ENCODE measurements around the gene ANKFN1. TPM values are rescaled to one million over a fixed set of nuclear protein-coding genes. Genes with fewer than 3 reads are reported as not detected.

The ANKFN1 gene
- total RNA-seq, 1 experiment from 2014 or later, result not detected

- intact Hi-C loops (cut with micrococcal nuclease; ENCODE audit: unreplicated experiment) (no loop called here), in situ Hi-C loops (cut with HindIII; ENCODE audit: low pct_unique_long_range_greater_than_20kb, low sequenced_read_pairs) (no loop called here)
- TF ChIP-seq REST (IDR thresholded peaks at IDR 0.05; ENCODE audit: insufficient read depth in 1 of 2, low read depth in 2 of 2, low read length in 1 of 2) (no peak), SIN3A (IDR thresholded peaks at IDR 0.05; ENCODE audit: borderline replicate concordance, insufficient read depth, low read depth, low read length) (no peak), POLR2AphosphoS5 (IDR thresholded peaks at IDR 0.05; ENCODE audit: low read depth, low read length) (no peak), TCF7L2 (IDR thresholded peaks at IDR 0.05; ENCODE audit: low read depth, low read length) (no peak)
- TF ChIP-seq, protein P1, sequence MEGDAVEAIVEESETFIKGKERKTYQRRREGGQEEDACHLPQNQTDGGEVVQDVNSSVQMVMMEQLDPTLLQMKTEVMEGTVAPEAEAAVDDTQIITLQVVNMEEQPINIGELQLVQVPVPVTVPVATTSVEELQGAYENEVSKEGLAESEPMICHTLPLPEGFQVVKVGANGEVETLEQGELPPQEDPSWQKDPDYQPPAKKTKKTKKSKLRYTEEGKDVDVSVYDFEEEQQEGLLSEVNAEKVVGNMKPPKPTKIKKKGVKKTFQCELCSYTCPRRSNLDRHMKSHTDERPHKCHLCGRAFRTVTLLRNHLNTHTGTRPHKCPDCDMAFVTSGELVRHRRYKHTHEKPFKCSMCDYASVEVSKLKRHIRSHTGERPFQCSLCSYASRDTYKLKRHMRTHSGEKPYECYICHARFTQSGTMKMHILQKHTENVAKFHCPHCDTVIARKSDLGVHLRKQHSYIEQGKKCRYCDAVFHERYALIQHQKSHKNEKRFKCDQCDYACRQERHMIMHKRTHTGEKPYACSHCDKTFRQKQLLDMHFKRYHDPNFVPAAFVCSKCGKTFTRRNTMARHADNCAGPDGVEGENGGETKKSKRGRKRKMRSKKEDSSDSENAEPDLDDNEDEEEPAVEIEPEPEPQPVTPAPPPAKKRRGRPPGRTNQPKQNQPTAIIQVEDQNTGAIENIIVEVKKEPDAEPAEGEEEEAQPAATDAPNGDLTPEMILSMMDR (IDR thresholded peaks at IDR 0.05), result no peak
- Histone ChIP-seq H3K27me3 (ENCODE audit: control insufficient read depth, insufficient read depth, low read length) (no peaks in the 10 kb centered on the region), H3K27ac (ENCODE audit: low read length) (no peak overlapping the region), H3K9me3 (ENCODE audit: control insufficient read depth, insufficient read depth, low read depth, low read length) (no peaks in the 10 kb centered on the region), H3K36me3 (ENCODE audit: control insufficient read depth, insufficient read depth, low read length) (no peaks in the 10 kb centered on the region), H3K4me1 (ENCODE audit: control insufficient read depth, insufficient read depth, low read length) (no peaks in the 10 kb centered on the region), H3K4me3 (ENCODE audit: low read depth in 2 of 2, low read length in 2 of 2) (no peak overlapping the region)
- DNase-seq (ENCODE audit: low read depth, low spot score), result no peak
- ChIA-PET CTCF (no interaction called here), POLR2A (no interaction called here)
- BruUV-seq (replicated peaks), result no TSS peak
- ATAC-seq, result no peak
Measured at GRCh38 chr17:56310782-56311181, 157.5 kb downstream of the ANKFN1 start.

- Histone ChIP-seq H3K36me3 (ENCODE audit: control insufficient read depth, insufficient read depth, low read length) (no peaks in the 10 kb centered on the region), H3K27ac (ENCODE audit: low read length) (no peak overlapping the region), H3K9me3 (ENCODE audit: control insufficient read depth, insufficient read depth, low read depth, low read length) (no peaks in the 10 kb centered on the region), H3K4me1 (ENCODE audit: control insufficient read depth, insufficient read depth, low read length) (no peaks in the 10 kb centered on the region), H3K4me3 (ENCODE audit: low read depth in 2 of 2, low read length in 2 of 2) (no peak overlapping the region), H3K27me3 (ENCODE audit: control insufficient read depth, insufficient read depth, low read length) (no peaks in the 10 kb centered on the region)
- intact Hi-C loops (cut with micrococcal nuclease; ENCODE audit: unreplicated experiment), result no loop called here
- POLR2A ChIA-PET, result no interaction called here
- no TSS peak for BruUV-seq (replicated peaks)
- DNase-seq (ENCODE audit: low read depth, low spot score) (no peak), ATAC-seq (no peak)
- no peak for TF ChIP-seq POLR2AphosphoS5 (IDR thresholded peaks at IDR 0.05; ENCODE audit: low read depth, low read length)
- TF ChIP-seq TCF7L2 (IDR thresholded peaks at IDR 0.05; ENCODE audit: low read depth, low read length), result no peak
- no peak for TF ChIP-seq SIN3A (IDR thresholded peaks at IDR 0.05; ENCODE audit: borderline replicate concordance, insufficient read depth, low read depth, low read length)
- TF ChIP-seq REST (IDR thresholded peaks at IDR 0.05; ENCODE audit: insufficient read depth in 1 of 2, low read depth in 2 of 2, low read length in 1 of 2), result no peak
- TF ChIP-seq, protein P1 (IDR thresholded peaks at IDR 0.05), result no peak
- in situ Hi-C loops (cut with HindIII; ENCODE audit: low pct_unique_long_range_greater_than_20kb, low sequenced_read_pairs), result no loop called here
- CTCF ChIA-PET, result no interaction called here
Measured at GRCh38 chr17:56313201-56313600, 159.9 kb downstream of the ANKFN1 start.
